ENCODE data around the gene SRC. TPM values are rescaled to one million over a fixed set of nuclear protein-coding genes. Genes with fewer than 3 reads are reported as not detected.

Gene SRC
- total and polyA plus RNA-seq, 10 donors, result 7.0 to 68.0 (median 31.2) TPM

- peaks cover 0 to 38% (median 28%) of the 10 kb centered on the region in 6 donors for H3K4me1 ChIP-seq
- WGBS, 5 donors, result 79 to 89% (median 87%) methylated on average over 2 to 4 of the region's 4 CpGs
- intact Hi-C loops (cut with DNase I; ENCODE audit: low total_unique reads), result no loop called here
- peaks cover 0 to 23% (median 6%) of the 10 kb centered on the region in 7 donors for H3K27me3 ChIP-seq (replicated peaks in 1 of 7)
- no peak overlapping the region for H3K27ac ChIP-seq
- TF ChIP-seq POLR2A (IDR thresholded peaks at IDR 0.05) (no peak), POLR2AphosphoS5 (IDR thresholded peaks at IDR 0.05) (no peak)
- TF ChIP-seq, protein P1, sequence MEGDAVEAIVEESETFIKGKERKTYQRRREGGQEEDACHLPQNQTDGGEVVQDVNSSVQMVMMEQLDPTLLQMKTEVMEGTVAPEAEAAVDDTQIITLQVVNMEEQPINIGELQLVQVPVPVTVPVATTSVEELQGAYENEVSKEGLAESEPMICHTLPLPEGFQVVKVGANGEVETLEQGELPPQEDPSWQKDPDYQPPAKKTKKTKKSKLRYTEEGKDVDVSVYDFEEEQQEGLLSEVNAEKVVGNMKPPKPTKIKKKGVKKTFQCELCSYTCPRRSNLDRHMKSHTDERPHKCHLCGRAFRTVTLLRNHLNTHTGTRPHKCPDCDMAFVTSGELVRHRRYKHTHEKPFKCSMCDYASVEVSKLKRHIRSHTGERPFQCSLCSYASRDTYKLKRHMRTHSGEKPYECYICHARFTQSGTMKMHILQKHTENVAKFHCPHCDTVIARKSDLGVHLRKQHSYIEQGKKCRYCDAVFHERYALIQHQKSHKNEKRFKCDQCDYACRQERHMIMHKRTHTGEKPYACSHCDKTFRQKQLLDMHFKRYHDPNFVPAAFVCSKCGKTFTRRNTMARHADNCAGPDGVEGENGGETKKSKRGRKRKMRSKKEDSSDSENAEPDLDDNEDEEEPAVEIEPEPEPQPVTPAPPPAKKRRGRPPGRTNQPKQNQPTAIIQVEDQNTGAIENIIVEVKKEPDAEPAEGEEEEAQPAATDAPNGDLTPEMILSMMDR (IDR thresholded peaks at IDR 0.05 in 8 of 11, conservative IDR thresholded peaks at IDR 0.05 in 3 of 11), result no peak
- no peak overlapping the region for H3K4me3 ChIP-seq
- H3K36me3 ChIP-seq, result no peaks in the 10 kb centered on the region
- H3K9me3 ChIP-seq, result no peaks in the 10 kb centered on the region
- DNase-seq, result peak; percentile 54
These were observed 3.4 kb upstream of the SRC start for GRCh38 chr20:37342231-37343177.

GRCh38 chr20:37343212-37343993 lies 2.5 kb upstream of the SRC start:
- 52 to 59% (median 58%) methylated on average over 7 to 12 of the region's 12 CpGs for WGBS, 5 donors
- peak; percentile 73 for DNase-seq
- H3K4me1 ChIP-seq, result peaks cover 0 to 42% (median 31%) of the 10 kb centered on the region in 6 donors
- H3K27ac ChIP-seq, result no peak overlapping the region
- H3K27me3 ChIP-seq (replicated peaks in 1 of 7), result peaks cover 0 to 23% (median 6%) of the 10 kb centered on the region in 7 donors
- intact Hi-C loops (cut with DNase I; ENCODE audit: low total_unique reads), result no loop called here
- no peaks in the 10 kb centered on the region for H3K9me3 ChIP-seq
- no peaks in the 10 kb centered on the region for H3K36me3 ChIP-seq
- no peak overlapping the region for H3K4me3 ChIP-seq
- TF ChIP-seq, protein P1 (IDR thresholded peaks at IDR 0.05 in 8 of 11, conservative IDR thresholded peaks at IDR 0.05 in 3 of 11), result no peak
- no peak for TF ChIP-seq POLR2A (IDR thresholded peaks at IDR 0.05)
- no peak for TF ChIP-seq POLR2AphosphoS5 (IDR thresholded peaks at IDR 0.05)

- intact Hi-C loops (cut with DNase I; ENCODE audit: low total_unique reads), result no loop called here
- Histone ChIP-seq H3K36me3 (no peaks in the 10 kb centered on the region), H3K27me3 (replicated peaks in 1 of 7) (peaks cover 0 to 23% (median 6%) of the 10 kb centered on the region in 7 donors), H3K4me1 (peaks cover 0 to 46% (median 31%) of the 10 kb centered on the region in 6 donors), H3K4me3 (no peak overlapping the region), H3K9me3 (no peaks in the 10 kb centered on the region), H3K27ac (no peak overlapping the region)
- DNase-seq, result no peak
- TF ChIP-seq POLR2AphosphoS5 (IDR thresholded peaks at IDR 0.05) (no peak), POLR2A (IDR thresholded peaks at IDR 0.05) (no peak)
- TF ChIP-seq, protein P1 (IDR thresholded peaks at IDR 0.05 in 8 of 11, conservative IDR thresholded peaks at IDR 0.05 in 3 of 11), result no peak
- WGBS, 5 donors, result 79 to 90% (median 88%) methylated on average over 4 of the region's 4 CpGs
These were observed 2.0 kb upstream of the SRC start for GRCh38 chr20:37343994-37344355.
